Measurements from ENCODE around the gene LMAN2. TPM values are rescaled to one million over a fixed set of nuclear protein-coding genes. Genes with fewer than 3 reads are reported as not detected.

The LMAN2 gene
- polyA plus RNA-seq, 3 donors: 148 to 275 (median 259) TPM

GRCh38 chr5:177311392-177311722 is 40.1 kb downstream of the LMAN2 start:
- intact Hi-C loops (cut with micrococcal nuclease): loop anchor here (5.0 to 10.0 kb wide), 4 partner anchors 36 to 283 kb away; partner anchors contain the start of genes DOK3 (in 1 of the 2), PDLIM7 (in 1 of the 2) and TMED9 (in 1 of the 2)
- peak overlapping the region; percentile 79 to 88 for H3K4me3 Mint-ChIP-seq
- H4K20me1 ChIP-seq (ENCODE audit: insufficient read depth, low read length): peaks cover 39% of the 10 kb centered on the region
- peaks cover 0 to 3% (median 0%) of the 10 kb centered on the region in 7 donors for H3K9me3 Mint-ChIP-seq
- H3K4me3 ChIP-seq (replicated peaks in 1 of 3; ENCODE audit: low read depth in 2 of 3, low read length in 3 of 3): peak overlapping the region; percentile 40 to 97 (median 68)
- H3K27me3 Mint-ChIP-seq (ENCODE audit: low read depth in 3 of 3): peaks cover 0 to 3% (median 0%) of the 10 kb centered on the region in 3 donors
- peaks cover 68 to 79% of the 10 kb centered on the region in 2 donors for H3K4me1 ChIP-seq (ENCODE audit: control insufficient read depth in 1 of 2, insufficient read depth in 2 of 2, low read length in 2 of 2)
- 1% methylated on average over 20 of the region's 23 CpGs for WGBS (ENCODE audit: insufficient coverage)
- H3K9me3 ChIP-seq (replicated peaks in 1 of 2; ENCODE audit: control insufficient read depth in 1 of 2, insufficient read depth in 1 of 2, low read length in 2 of 2): no peaks in the 10 kb centered on the region
- DNase-seq: no peak
- H3K36me3 ChIP-seq (replicated peaks in 1 of 2; ENCODE audit: control insufficient read depth in 1 of 2, insufficient read depth in 2 of 2, low read length in 2 of 2): peaks cover 3 to 4% of the 10 kb centered on the region in 2 donors
- peaks cover 10 to 24% of the 10 kb centered on the region in 2 donors for H3K36me3 Mint-ChIP-seq
- peak overlapping the region in 6 of 7 donors; percentile 46 to 83 (median 65) for H3K27ac Mint-ChIP-seq
- H3K27me3 ChIP-seq (ENCODE audit: control insufficient read depth in 2 of 2, insufficient read depth in 2 of 2, low read length in 2 of 2): no peaks in the 10 kb centered on the region
- TF ChIP-seq CTCF (IDR thresholded peaks at IDR 0.05): no peak
- H2AFZ ChIP-seq (ENCODE audit: insufficient read depth, low read depth, low read length, poor library complexity, severe bottlenecking): peak overlapping the region; percentile 54
- peak overlapping the region; percentile 100 for H3K4me2 ChIP-seq (replicated peaks; ENCODE audit: extremely low read depth, low read length, poor library complexity, severe bottlenecking)
- H3K79me2 ChIP-seq (ENCODE audit: insufficient read depth, low read length): peaks cover 82% of the 10 kb centered on the region
- H3K9ac ChIP-seq (ENCODE audit: insufficient read depth, low read length, poor library complexity, severe bottlenecking): peak overlapping the region; percentile 53
- H3K27ac ChIP-seq (ENCODE audit: low read depth in 1 of 2, low read length in 2 of 2): peak overlapping the region in 1 of 2 donors; percentile 68
- peaks cover 67% of the 10 kb centered on the region for H3K4me1 Mint-ChIP-seq

- peak overlapping the region; percentile 40 to 97 (median 68) for H3K4me3 ChIP-seq (replicated peaks in 1 of 3; ENCODE audit: low read depth in 2 of 3, low read length in 3 of 3)
- H3K79me2 ChIP-seq (ENCODE audit: insufficient read depth, low read length): peaks cover 87% of the 10 kb centered on the region
- no peaks in the 10 kb centered on the region for H3K27me3 ChIP-seq (ENCODE audit: control insufficient read depth in 2 of 2, insufficient read depth in 2 of 2, low read length in 2 of 2)
- H3K9me3 Mint-ChIP-seq: peaks cover 0 to 3% (median 0%) of the 10 kb centered on the region in 7 donors
- peaks cover 7 to 9% of the 10 kb centered on the region in 2 donors for H3K36me3 ChIP-seq (replicated peaks in 1 of 2; ENCODE audit: control insufficient read depth in 1 of 2, insufficient read depth in 2 of 2, low read length in 2 of 2)
- no peak overlapping the region for H2AFZ ChIP-seq (ENCODE audit: insufficient read depth, low read depth, low read length, poor library complexity, severe bottlenecking)
- TF ChIP-seq CTCF (IDR thresholded peaks at IDR 0.05): no peak
- peak overlapping the region; percentile 30 to 68 for H3K27ac ChIP-seq (ENCODE audit: low read depth in 1 of 2, low read length in 2 of 2)
- peak overlapping the region; percentile 53 for H3K9ac ChIP-seq (ENCODE audit: insufficient read depth, low read length, poor library complexity, severe bottlenecking)
- peak; percentile 51 to 70 (median 68) for DNase-seq
- peak overlapping the region; percentile 89 to 98 for H3K4me3 Mint-ChIP-seq
- peaks cover 44% of the 10 kb centered on the region for H4K20me1 ChIP-seq (ENCODE audit: insufficient read depth, low read length)
- peaks cover 12 to 24% of the 10 kb centered on the region in 2 donors for H3K36me3 Mint-ChIP-seq
- peak overlapping the region; percentile 64 to 95 (median 85) for H3K27ac Mint-ChIP-seq
- H3K4me2 ChIP-seq (replicated peaks; ENCODE audit: extremely low read depth, low read length, poor library complexity, severe bottlenecking): peak overlapping the region; percentile 100
- peaks cover 73 to 83% of the 10 kb centered on the region in 2 donors for H3K4me1 ChIP-seq (ENCODE audit: control insufficient read depth in 1 of 2, insufficient read depth in 2 of 2, low read length in 2 of 2)
- 2% methylated on average over 10 of the region's 20 CpGs for WGBS (ENCODE audit: insufficient coverage)
- peaks cover 0 to 3% (median 0%) of the 10 kb centered on the region in 3 donors for H3K27me3 Mint-ChIP-seq (ENCODE audit: low read depth in 3 of 3)
- intact Hi-C loops (cut with micrococcal nuclease): loop anchor here (5.0 to 10.0 kb wide), 4 partner anchors 36 to 284 kb away; partner anchors contain the start of genes DOK3 (in 1 of the 2), PDLIM7 (in 1 of the 2) and TMED9 (in 1 of the 2)
- peaks cover 69% of the 10 kb centered on the region for H3K4me1 Mint-ChIP-seq
- H3K9me3 ChIP-seq (replicated peaks in 1 of 2; ENCODE audit: control insufficient read depth in 1 of 2, insufficient read depth in 1 of 2, low read length in 2 of 2): no peaks in the 10 kb centered on the region
Measured at GRCh38 chr5:177310757-177311391, 40.6 kb downstream of the LMAN2 start.
